ENCODE data around the gene UROC1. TPM values are rescaled to one million over a fixed set of nuclear protein-coding genes. Genes with fewer than 3 reads are reported as not detected.

UROC1 gene
- total and polyA plus RNA-seq, 2 experiments from 2014 or later, result not detected

GRCh38 chr3:126480206-126480605 is 37.4 kb downstream of the UROC1 start (continued):
- TF ChIP-seq ZNF462 (CRISPR knock-in tag; IDR thresholded peaks at IDR 0.05), result no peak
- TF ChIP-seq POLR2AphosphoS5 (IDR thresholded peaks at IDR 0.05; ENCODE audit: low read depth), result no peak
- no peak for TF ChIP-seq STAT1 (IDR thresholded peaks at IDR 0.05; ENCODE audit: unreplicated experiment)
- TF ChIP-seq EZH2 (IDR thresholded peaks at IDR 0.05; ENCODE audit: low read depth, unreplicated experiment), result no peak
- no peak for TF ChIP-seq ETS1 (IDR thresholded peaks at IDR 0.05)
- TF ChIP-seq JUNB (IDR thresholded peaks at IDR 0.05; ENCODE audit: unreplicated experiment), result no peak

GRCh38 chr3:126479642-126480041 is 37.9 kb downstream of the UROC1 start:
- H4K20me1 ChIP-seq (replicated peaks; ENCODE audit: insufficient read depth), result peaks cover under 1% of the 10 kb centered on the region; the same call in 1 of the 2 replicates
- H3K9me2 ChIP-seq (ENCODE audit: insufficient read depth), result no peaks in the 10 kb centered on the region
- no peak overlapping the region for H3K27ac Mint-ChIP-seq
- no peak overlapping the region for H2AFZ ChIP-seq
- no peaks in the 10 kb centered on the region; the same call in 2 of the 3 replicates for H3K36me3 Mint-ChIP-seq (ENCODE audit: low read depth)
- no peak overlapping the region for H3K4me3 Mint-ChIP-seq
- no peak for TF ChIP-seq ETS1 (IDR thresholded peaks at IDR 0.05)
- TF ChIP-seq JUNB (IDR thresholded peaks at IDR 0.05; ENCODE audit: unreplicated experiment), result no peak
- TF ChIP-seq POLR2AphosphoS5 (IDR thresholded peaks at IDR 0.05; ENCODE audit: low read depth), result no peak
- TF ChIP-seq CTCF (conservative IDR thresholded peaks at IDR 0.05; ENCODE audit: low read depth in 2 of 2), result no peak
- TF ChIP-seq CREB1 (CRISPR knock-in tag; IDR thresholded peaks at IDR 0.05; ENCODE audit: low read depth), result no peak
- H3F3A ChIP-seq (replicated peaks; ENCODE audit: low read depth), result no peaks in the 10 kb centered on the region
- peaks cover 7% of the 10 kb centered on the region for H3K4me1 ChIP-seq (ENCODE audit: insufficient read depth)
- DNase-seq (ENCODE audit: low spot score), result no peak
- no peak for ATAC-seq
- peaks cover 27% of the 10 kb centered on the region for H3K4me1 Mint-ChIP-seq
- H3K36me3 ChIP-seq (ENCODE audit: insufficient read depth), result no peaks in the 10 kb centered on the region
- H3K79me2 ChIP-seq (replicated peaks; ENCODE audit: insufficient read depth), result peaks cover 2% of the 10 kb centered on the region
- no peaks in the 10 kb centered on the region; the same call in 2 of the 3 replicates for H3K9me3 Mint-ChIP-seq
- H3K4me2 ChIP-seq, result no peak overlapping the region
- no peak overlapping the region for H3K27ac ChIP-seq (ENCODE audit: low read depth)
- H3K27me3 ChIP-seq (ENCODE audit: insufficient read depth), result no peaks in the 10 kb centered on the region
- no peak overlapping the region for H3K4me3 ChIP-seq
- H3K27me3 Mint-ChIP-seq (ENCODE audit: insufficient read depth, low read depth, poor library complexity), result peaks cover 2% of the 10 kb centered on the region
